Measurements from ENCODE around the gene PTPRE. TPM values are rescaled to one million over a fixed set of nuclear protein-coding genes. Genes with fewer than 3 reads are reported as not detected.

The PTPRE gene
- total and polyA plus RNA-seq, 8 donors, result 6.8 to 88.7 (median 9.3) TPM

DNA sequence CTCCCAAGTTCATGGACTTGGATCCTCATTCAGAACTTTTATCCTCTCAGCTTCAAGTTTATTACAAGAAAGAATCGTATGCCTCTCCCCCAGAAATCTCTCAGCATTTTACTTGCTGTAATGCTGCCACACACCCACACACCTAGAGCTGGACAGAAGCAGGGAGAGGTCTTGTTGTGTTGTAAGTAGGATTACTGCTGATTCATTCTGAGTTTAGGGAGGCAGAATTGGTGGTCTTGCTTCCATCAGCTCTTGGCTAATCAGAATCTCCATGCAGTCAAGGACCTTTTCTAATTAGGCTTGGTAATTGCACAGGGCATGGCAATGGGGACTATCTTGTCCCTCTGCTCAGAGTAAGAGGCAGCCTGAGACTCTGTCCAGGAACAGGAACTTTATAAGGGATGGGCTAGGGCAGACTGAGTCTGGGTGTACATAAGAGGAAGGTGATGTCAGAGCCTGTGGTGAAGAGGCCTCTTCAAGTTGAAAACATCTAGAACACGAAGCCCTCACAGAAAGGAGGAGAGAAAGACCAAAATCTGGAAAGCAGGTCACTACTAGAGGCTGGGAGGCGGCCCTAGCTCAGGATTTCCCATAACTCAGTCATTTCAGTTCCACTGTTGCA is 7.0 kb upstream of the PTPRE start:
- DNase-seq (no peak), ATAC-seq (peak; percentile 93)
- intact Hi-C loops (cut with DNase I), result loop anchor here in 1 of 2 donors (10.0 kb wide), 1 partner anchor 115 kb away; no protein-coding TSS in a partner anchor
- Histone ChIP-seq H3K36me3 (no peaks in the 10 kb centered on the region), H3K27ac (peak overlapping the region in 1 of 2 donors; percentile 57), H3K4me3 (no peak overlapping the region), H3K4me1 (peaks cover 0 to 9% of the 10 kb centered on the region in 2 donors), H3K27me3 (no peaks in the 10 kb centered on the region), H3K9me3 (no peaks in the 10 kb centered on the region)
- TF ChIP-seq, protein P1, sequence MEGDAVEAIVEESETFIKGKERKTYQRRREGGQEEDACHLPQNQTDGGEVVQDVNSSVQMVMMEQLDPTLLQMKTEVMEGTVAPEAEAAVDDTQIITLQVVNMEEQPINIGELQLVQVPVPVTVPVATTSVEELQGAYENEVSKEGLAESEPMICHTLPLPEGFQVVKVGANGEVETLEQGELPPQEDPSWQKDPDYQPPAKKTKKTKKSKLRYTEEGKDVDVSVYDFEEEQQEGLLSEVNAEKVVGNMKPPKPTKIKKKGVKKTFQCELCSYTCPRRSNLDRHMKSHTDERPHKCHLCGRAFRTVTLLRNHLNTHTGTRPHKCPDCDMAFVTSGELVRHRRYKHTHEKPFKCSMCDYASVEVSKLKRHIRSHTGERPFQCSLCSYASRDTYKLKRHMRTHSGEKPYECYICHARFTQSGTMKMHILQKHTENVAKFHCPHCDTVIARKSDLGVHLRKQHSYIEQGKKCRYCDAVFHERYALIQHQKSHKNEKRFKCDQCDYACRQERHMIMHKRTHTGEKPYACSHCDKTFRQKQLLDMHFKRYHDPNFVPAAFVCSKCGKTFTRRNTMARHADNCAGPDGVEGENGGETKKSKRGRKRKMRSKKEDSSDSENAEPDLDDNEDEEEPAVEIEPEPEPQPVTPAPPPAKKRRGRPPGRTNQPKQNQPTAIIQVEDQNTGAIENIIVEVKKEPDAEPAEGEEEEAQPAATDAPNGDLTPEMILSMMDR (IDR thresholded peaks at IDR 0.05), result no peak

DNA sequence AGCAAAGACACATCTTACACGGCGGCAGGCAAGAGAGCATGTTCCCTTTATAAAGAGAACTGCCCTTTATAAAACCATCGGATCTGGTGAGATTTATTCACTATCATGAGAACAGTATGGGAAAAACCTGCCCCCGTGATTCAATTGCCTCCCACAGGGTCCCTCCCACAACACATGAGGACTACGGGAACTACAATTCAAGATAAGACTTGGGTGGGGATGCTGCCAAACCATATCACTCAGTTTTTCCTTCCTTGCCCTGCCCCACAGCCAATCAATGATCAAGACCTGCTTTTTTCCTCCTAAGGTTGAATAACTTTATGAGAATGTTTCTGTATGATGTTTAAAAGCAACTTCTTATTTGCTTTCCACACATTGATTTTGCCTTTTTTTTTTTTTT is 3.1 kb upstream of the PTPRE start:
- intact Hi-C loops (cut with DNase I), result loop anchor here in 1 of 2 donors (10.0 kb wide), 1 partner anchor 111 kb away; no protein-coding TSS in a partner anchor
- TF ChIP-seq, protein P1 (IDR thresholded peaks at IDR 0.05), result no peak
- DNase-seq, result no peak
- ATAC-seq, result no peak
- H3K9me3 ChIP-seq, result no peaks in the 10 kb centered on the region
- H3K27me3 ChIP-seq, result peaks cover 0 to 9% of the 10 kb centered on the region in 2 donors
- H3K4me1 ChIP-seq, result peaks cover 10 to 29% of the 10 kb centered on the region in 2 donors
- no peaks in the 10 kb centered on the region for H3K36me3 ChIP-seq
- H3K27ac ChIP-seq, result no peak overlapping the region
- no peak overlapping the region for H3K4me3 ChIP-seq

DNA sequence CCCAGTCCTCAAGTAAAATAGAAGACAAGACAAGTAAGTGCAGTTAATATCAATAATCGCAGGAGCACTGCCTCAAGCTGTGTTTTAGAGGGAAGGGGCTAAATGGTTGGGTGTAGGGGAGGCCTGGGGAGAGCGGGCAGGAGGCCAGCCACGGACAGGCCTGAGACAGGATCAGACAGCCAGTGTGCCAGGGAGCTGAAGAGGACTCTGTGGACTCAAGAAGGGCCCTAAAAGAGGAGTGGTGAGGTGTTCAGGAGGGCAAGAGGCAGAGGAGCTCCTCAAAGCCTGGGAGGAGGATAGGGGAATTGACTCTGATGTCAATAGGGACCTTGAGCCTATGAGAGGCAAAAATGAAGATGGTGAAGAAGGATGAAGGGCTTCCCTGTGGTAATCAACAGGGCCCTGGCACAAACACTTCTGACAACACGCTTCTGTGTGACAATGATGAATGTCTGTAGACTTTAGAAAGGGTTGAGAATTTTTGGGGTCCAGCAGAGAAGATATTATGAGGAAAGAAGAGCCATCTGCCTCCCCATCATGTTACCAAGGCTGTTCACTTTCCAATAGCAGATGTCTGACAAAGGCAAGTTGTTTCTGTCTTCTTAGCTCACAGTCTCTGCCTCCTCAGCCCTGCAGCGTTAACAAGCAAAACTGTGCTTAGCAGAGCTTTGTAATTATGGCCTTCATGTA is 2.4 kb upstream of the PTPRE start:
- no peak overlapping the region for H3K27ac ChIP-seq
- H3K36me3 ChIP-seq, result no peaks in the 10 kb centered on the region
- intact Hi-C loops (cut with DNase I), result loop anchor here in 1 of 2 donors (10.0 kb wide), 1 partner anchor 110 kb away; no protein-coding TSS in a partner anchor
- ATAC-seq (no peak), DNase-seq (no peak)
- H3K4me1 ChIP-seq, result peaks cover 10 to 35% of the 10 kb centered on the region in 2 donors
- no peak overlapping the region for H3K4me3 ChIP-seq
- H3K9me3 ChIP-seq, result no peaks in the 10 kb centered on the region
- TF ChIP-seq, protein P1 (IDR thresholded peaks at IDR 0.05), result no peak
- H3K27me3 ChIP-seq, result peaks cover 0 to 9% of the 10 kb centered on the region in 2 donors

- no peak overlapping the region for H3K27ac ChIP-seq
- TF ChIP-seq, protein P1 (IDR thresholded peaks at IDR 0.05), result no peak
- peaks cover 10 to 36% of the 10 kb centered on the region in 2 donors for H3K4me1 ChIP-seq
- H3K36me3 ChIP-seq, result no peaks in the 10 kb centered on the region
- DNase-seq (no peak), ATAC-seq (no peak)
- intact Hi-C loops (cut with DNase I), result loop anchor here in 1 of 2 donors (10.0 kb wide), 1 partner anchor 110 kb away; no protein-coding TSS in a partner anchor
- peaks cover 0 to 9% of the 10 kb centered on the region in 2 donors for H3K27me3 ChIP-seq
- no peak overlapping the region for H3K4me3 ChIP-seq
- no peaks in the 10 kb centered on the region for H3K9me3 ChIP-seq
These were observed 1.7 kb upstream of the PTPRE start for GRCh38 chr10:127905001-127905847.
